ENCODE measurements around the gene TRAF3. TPM values are rescaled to one million over a fixed set of nuclear protein-coding genes. Genes with fewer than 3 reads are reported as not detected.

Gene TRAF3
- total RNA-seq, 1 experiment from 2014 or later: 11.2 TPM

DNA sequence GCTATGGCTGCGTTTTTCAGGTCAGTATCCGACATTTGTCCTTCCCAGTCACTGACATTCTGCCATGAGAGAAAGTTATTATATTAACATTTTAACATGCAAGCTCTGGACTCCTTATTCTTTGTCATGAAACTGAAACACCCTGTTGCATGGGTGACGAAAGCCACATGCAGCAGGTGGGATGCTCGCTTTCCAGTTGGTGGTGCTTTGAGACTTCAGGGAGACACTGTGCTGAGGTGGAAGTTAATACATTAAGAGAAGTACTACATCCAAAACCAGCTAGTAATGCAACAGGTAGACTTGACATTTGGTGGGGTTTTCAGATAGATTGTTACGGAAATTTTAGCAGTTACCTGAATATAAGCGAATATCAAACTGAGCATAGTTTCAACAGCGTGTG is 112.4 kb downstream of the TRAF3 start:
- Mint-ChIP-seq H3K36me3 (no peaks in the 10 kb centered on the region), H3K4me3 (no peak overlapping the region), H3K27ac (no peak overlapping the region), H3K4me1 (no peaks in the 10 kb centered on the region), H3K9me3 (no peaks in the 10 kb centered on the region), H3K27me3 (ENCODE audit: low read depth) (no peaks in the 10 kb centered on the region)
- CTCF ChIA-PET: interaction anchor here (1.4 kb wide), 1 partner anchor 11 kb away, joined by 4 read pairs; no protein-coding TSS in a partner anchor
- POLR2A ChIA-PET: no interaction called here
- ATAC-seq: no peak
- TF ChIP-seq ZNF232 (CRISPR knock-in tag; IDR thresholded peaks at IDR 0.05) (no peak), TEAD1 (CRISPR knock-in tag; IDR thresholded peaks at IDR 0.05) (no peak), TCF7 (CRISPR knock-in tag; IDR thresholded peaks at IDR 0.05; ENCODE audit: low read depth) (no peak), ATF1 (CRISPR knock-in tag; IDR thresholded peaks at IDR 0.05) (no peak)
- TF ChIP-seq, protein P1, sequence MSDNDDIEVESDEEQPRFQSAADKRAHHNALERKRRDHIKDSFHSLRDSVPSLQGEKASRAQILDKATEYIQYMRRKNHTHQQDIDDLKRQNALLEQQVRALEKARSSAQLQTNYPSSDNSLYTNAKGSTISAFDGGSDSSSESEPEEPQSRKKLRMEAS (CRISPR knock-in tag; IDR thresholded peaks at IDR 0.05): no peak
- DNase-seq (ENCODE audit: low spot score): no peak

DNA sequence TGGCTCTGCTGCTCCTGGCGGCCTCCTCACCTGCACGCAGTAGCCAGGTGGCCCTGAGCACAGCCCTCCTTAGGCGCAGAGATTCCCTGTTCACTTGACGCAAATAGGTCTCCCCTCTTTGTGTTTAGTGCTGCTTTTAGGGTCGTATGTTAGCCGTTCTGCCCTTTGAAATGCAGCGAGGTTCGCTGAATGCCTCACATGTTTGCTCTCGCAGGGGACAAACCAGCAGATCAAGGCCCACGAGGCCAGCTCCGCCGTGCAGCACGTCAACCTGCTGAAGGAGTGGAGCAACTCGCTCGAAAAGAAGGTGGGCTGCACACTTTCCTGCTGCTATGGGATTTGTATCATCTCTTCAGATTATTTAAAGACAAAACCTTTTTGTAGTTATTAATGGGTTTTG is 113.9 kb downstream of the TRAF3 start:
- POLR2A ChIA-PET: no interaction called here
- no peak overlapping the region for H3K4me3 Mint-ChIP-seq
- DNase-seq (ENCODE audit: low spot score) (no peak), ATAC-seq (no peak)
- no peaks in the 10 kb centered on the region for H3K27me3 Mint-ChIP-seq (ENCODE audit: low read depth)
- H3K27ac Mint-ChIP-seq: no peak overlapping the region
- CTCF ChIA-PET: no interaction called here
- TF ChIP-seq HMGA2 (CRISPR knock-in tag; IDR thresholded peaks at IDR 0.05) (no peak), MXD4 (CRISPR knock-in tag; IDR thresholded peaks at IDR 0.05; ENCODE audit: borderline replicate concordance) (no peak), SMAD3 (CRISPR knock-in tag; IDR thresholded peaks at IDR 0.05; ENCODE audit: borderline replicate concordance) (no peak), FOXJ3 (CRISPR knock-in tag; IDR thresholded peaks at IDR 0.05; ENCODE audit: borderline replicate concordance) (no peak), ZNF263 (CRISPR knock-in tag; IDR thresholded peaks at IDR 0.05; ENCODE audit: low read depth) (no peak)
- TF ChIP-seq, protein P2, sequence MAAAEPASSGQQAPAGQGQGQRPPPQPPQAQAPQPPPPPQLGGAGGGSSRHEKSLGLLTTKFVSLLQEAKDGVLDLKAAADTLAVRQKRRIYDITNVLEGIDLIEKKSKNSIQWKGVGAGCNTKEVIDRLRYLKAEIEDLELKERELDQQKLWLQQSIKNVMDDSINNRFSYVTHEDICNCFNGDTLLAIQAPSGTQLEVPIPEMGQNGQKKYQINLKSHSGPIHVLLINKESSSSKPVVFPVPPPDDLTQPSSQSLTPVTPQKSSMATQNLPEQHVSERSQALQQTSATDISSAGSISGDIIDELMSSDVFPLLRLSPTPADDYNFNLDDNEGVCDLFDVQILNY (CRISPR knock-in tag; IDR thresholded peaks at IDR 0.05): no peak
- TF ChIP-seq, protein P3, sequence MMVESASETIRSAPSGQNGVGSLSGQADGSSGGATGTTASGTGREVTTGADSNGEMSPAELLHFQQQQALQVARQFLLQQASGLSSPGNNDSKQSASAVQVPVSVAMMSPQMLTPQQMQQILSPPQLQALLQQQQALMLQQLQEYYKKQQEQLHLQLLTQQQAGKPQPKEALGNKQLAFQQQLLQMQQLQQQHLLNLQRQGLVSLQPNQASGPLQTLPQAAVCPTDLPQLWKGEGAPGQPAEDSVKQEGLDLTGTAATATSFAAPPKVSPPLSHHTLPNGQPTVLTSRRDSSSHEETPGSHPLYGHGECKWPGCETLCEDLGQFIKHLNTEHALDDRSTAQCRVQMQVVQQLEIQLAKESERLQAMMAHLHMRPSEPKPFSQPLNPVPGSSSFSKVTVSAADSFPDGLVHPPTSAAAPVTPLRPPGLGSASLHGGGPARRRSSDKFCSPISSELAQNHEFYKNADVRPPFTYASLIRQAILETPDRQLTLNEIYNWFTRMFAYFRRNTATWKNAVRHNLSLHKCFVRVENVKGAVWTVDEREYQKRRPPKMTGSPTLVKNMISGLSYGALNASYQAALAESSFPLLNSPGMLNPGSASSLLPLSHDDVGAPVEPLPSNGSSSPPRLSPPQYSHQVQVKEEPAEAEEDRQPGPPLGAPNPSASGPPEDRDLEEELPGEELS (CRISPR knock-in tag; IDR thresholded peaks at IDR 0.05): no peak
- H3K36me3 Mint-ChIP-seq: no peaks in the 10 kb centered on the region
- no peaks in the 10 kb centered on the region for H3K4me1 Mint-ChIP-seq
- H3K9me3 Mint-ChIP-seq: no peaks in the 10 kb centered on the region

DNA sequence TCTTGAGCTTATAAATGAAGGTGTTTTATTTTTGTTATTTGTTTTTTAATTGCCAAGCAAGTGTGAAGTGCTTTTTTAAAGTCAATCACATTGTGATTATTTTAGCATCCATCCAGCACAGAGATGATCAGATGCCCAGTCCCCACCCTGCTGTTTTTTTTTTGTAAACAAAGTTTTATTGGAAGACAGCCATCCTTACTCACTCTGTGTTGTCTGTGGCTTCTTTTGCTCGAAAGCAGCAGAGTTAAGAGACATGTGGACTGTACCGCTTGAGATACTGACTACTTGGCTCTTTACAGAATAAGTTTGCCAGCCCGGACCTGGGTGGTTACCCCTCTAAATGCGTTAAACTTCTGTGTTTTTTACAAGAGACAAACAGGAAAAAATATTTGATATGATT is 114.3 kb downstream of the TRAF3 start:
- H3K27me3 Mint-ChIP-seq (ENCODE audit: low read depth): no peaks in the 10 kb centered on the region
- no peaks in the 10 kb centered on the region for H3K4me1 Mint-ChIP-seq
- H3K9me3 Mint-ChIP-seq: no peaks in the 10 kb centered on the region
- no peak overlapping the region for H3K4me3 Mint-ChIP-seq
- DNase-seq (ENCODE audit: low spot score) (no peak), ATAC-seq (no peak)
- ChIA-PET CTCF (no interaction called here), POLR2A (no interaction called here)
- TF ChIP-seq PRRX2 (CRISPR knock-in tag; IDR thresholded peaks at IDR 0.05) (no peak), NFATC4 (CRISPR knock-in tag; IDR thresholded peaks at IDR 0.05) (no peak), NR2C2 (CRISPR knock-in tag; IDR thresholded peaks at IDR 0.05) (no peak), ZNF423 (CRISPR knock-in tag; IDR thresholded peaks at IDR 0.05) (no peak), ZNF416 (CRISPR knock-in tag; IDR thresholded peaks at IDR 0.05) (no peak), SOX15 (CRISPR knock-in tag; IDR thresholded peaks at IDR 0.05) (no peak), CREM (CRISPR knock-in tag; IDR thresholded peaks at IDR 0.05) (no peak), JAZF1 (CRISPR knock-in tag; IDR thresholded peaks at IDR 0.05) (no peak), IRF2 (CRISPR knock-in tag; IDR thresholded peaks at IDR 0.05; ENCODE audit: borderline replicate concordance, low read depth) (no peak)
- H3K36me3 Mint-ChIP-seq: no peaks in the 10 kb centered on the region
- H3K27ac Mint-ChIP-seq: no peak overlapping the region; the same call in 1 of the 2 replicates

All from WTC11 (cell line).